Ovary (tissue), 9 donors: ENCODE results near the gene CELF4. TPM values are rescaled to one million over a fixed set of nuclear protein-coding genes. Genes with fewer than 3 reads are reported as not detected.

ENCODE experiments used
- DNase-seq, 5 donors: peaks; one replicate each; pipeline ENCODE4 v3.0.0-alpha.2; 2019 to 2020
- H3K27ac ChIP-seq, 2 donors: fragments of 200-600 bp; one replicate each; pipeline versions ENCODE4 v1.5.1 to v1.8.0; 2019 to 2022
- H3K27me3 ChIP-seq: fragments of 200-600 bp; one replicate; pipeline ENCODE4 v1.8.0; 2022
- H3K36me3 ChIP-seq: fragments of 200-600 bp; sonication (generic); one replicate; pipeline ENCODE4 v1.5.1; 2019
- H3K4me1 ChIP-seq: one replicate; pipeline ENCODE4 v1.8.1; 2013; ENCODE audit warnings: mild to moderate bottlenecking, moderate library complexity; ENCODE audit not compliant: insufficient read depth
- H3K4me3 ChIP-seq: fragments of 200-600 bp; sonication (generic); one replicate; pipeline ENCODE4 v1.5.1; 2017
- H3K9me3 ChIP-seq, 2 donors: fragments of 200-600 bp in 1 of 2; sonication (generic) in 1 of 2; one replicate each; pipeline versions ENCODE4 v1.5.1 to v1.8.1; 2013 to 2019; ENCODE audit warnings: mild to moderate bottlenecking in 1 of 2, moderate library complexity in 1 of 2
- EP300 ChIP-seq: sonication (generic); formaldehyde crosslinking; IDR thresholded peaks from one replicate; pipeline ENCODE4 v1.6.1; 2017; ENCODE audit warnings: antibody characterized with exemption
- POLR2A ChIP-seq: fragments of 450-650 bp; IDR thresholded peaks from one replicate; pipeline ENCODE4 v1.6.1; 2017; ENCODE audit warnings: antibody characterized with exemption, mild to moderate bottlenecking, moderate library complexity
- WGBS, 3 donors: extraction: QIAGEN DNeasy Blood & Tissue Kit in 1 of 3; methylation state at CpG; one replicate each; pipeline versions ENCODE4 v1.1.5 to v1.1.7; 2013 to 2017; 5-methylcytosine and 5-hydroxymethylcytosine counted together
- intact Hi-C, 4 donors: fragments of 100-400 bp; cut with DNase I; formaldehyde crosslinking; loops; one replicate each; pipeline versions ENCODE4 v1.11.0 to v1.15.1; 2022 to 2023
- polyA plus RNA-seq, 2 donors: library from polyadenylated mRNA; stranded (reverse); fragments of 200-250 nt in 1 of 2; fragments of 350-450 nt in 1 of 2; fragmentation: Illumina TruSeq in 1 of 2; extraction: RNeasy Lipid Tissue Mini Kit (QIAGEN cat#74804) in 1 of 2; gene quantifications; one replicate each; pipeline ENCODE4 v1.2.3, GENCODE V29; 2013 to 2014
- total RNA-seq, 7 donors: library from RNA; depleted of rRNA in 2 of 7; stranded (reverse); fragments of >200 nt in 2 of 7; fragmentation: NEBNext Ultra II Directional in 3 of 7; extraction: Animal tissue kit (Norgen Biotek cat#: 25700) in 3 of 7; gene quantifications; one replicate each; pipeline versions ENCODE4 v1.1.0 to v1.2.4, GENCODE V29; 2016 to 2023
- TF ChIP-seq, protein P1 (sequence below), 3 donors: fragments of 450-650 bp in 2 of 3; fragments of 200-600 bp in 1 of 3; IDR thresholded peaks; one replicate each; pipeline versions ENCODE4 v1.5.1 to v1.8.0; 2016 to 2022; ENCODE audit warnings: antibody characterized with exemption in 3 of 3, mild to moderate bottlenecking in 1 of 3
- donor health status: DM: no; HTN: no; CAD: no; lungs with moderate emphysema.
- donor health status: DM: no; HTN: no; CAD: no.
- donor health status: Bipolar disorder and iron deficiency.
- donor health status: DM: yes; HTN: yes; CAD: no.
- donor health status: DM: no; HTN: no; CAD: no.
- donor health status: DM: yes; HTN: yes; CAD: no.

The CELF4 gene
- total and polyA plus RNA-seq, 9 donors: 0.15 to 1.6 (median 1.1) TPM; not detected in 1

DNA sequence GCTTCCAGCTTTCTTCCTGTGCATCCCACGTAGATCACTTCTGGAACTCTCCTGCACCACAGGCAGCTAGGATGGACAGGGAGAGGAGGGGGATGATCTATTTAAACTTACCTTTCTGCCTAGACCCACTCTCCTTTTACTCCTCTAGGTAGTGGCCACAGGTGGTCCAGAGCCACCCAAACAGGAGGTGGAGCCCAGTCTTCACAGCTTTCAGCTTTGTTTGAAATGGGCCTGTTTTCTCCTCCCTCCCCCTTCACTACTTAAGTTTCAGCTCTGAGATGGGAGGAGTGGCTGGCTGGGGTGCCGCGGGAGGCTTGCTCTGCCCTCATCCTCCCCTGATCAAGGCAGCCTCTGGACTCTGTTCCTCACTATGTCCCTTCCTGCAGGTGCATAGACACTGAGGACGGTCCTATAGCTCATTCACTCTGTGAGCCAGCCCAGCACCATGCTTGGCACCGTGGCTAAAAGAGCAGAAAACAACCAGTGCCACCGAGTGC lies 12.6 kb upstream of the CELF4 start:
- no peaks in the 10 kb centered on the region for H3K4me1 ChIP-seq
- no peaks in the 10 kb centered on the region for H3K36me3 ChIP-seq
- intact Hi-C loops: no loop called here
- TF ChIP-seq, protein P1, sequence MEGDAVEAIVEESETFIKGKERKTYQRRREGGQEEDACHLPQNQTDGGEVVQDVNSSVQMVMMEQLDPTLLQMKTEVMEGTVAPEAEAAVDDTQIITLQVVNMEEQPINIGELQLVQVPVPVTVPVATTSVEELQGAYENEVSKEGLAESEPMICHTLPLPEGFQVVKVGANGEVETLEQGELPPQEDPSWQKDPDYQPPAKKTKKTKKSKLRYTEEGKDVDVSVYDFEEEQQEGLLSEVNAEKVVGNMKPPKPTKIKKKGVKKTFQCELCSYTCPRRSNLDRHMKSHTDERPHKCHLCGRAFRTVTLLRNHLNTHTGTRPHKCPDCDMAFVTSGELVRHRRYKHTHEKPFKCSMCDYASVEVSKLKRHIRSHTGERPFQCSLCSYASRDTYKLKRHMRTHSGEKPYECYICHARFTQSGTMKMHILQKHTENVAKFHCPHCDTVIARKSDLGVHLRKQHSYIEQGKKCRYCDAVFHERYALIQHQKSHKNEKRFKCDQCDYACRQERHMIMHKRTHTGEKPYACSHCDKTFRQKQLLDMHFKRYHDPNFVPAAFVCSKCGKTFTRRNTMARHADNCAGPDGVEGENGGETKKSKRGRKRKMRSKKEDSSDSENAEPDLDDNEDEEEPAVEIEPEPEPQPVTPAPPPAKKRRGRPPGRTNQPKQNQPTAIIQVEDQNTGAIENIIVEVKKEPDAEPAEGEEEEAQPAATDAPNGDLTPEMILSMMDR (IDR thresholded peaks at IDR 0.05): no peak
- TF ChIP-seq EP300 (no peak), POLR2A (no peak)
- no peak for DNase-seq
- H3K27ac ChIP-seq: no peak overlapping the region
- 54% methylated on average over 6 of the region's 6 CpGs for WGBS, 3 donors
- no peaks in the 10 kb centered on the region for H3K27me3 ChIP-seq
- no peak overlapping the region for H3K4me3 ChIP-seq
- no peaks in the 10 kb centered on the region for H3K9me3 ChIP-seq

DNA sequence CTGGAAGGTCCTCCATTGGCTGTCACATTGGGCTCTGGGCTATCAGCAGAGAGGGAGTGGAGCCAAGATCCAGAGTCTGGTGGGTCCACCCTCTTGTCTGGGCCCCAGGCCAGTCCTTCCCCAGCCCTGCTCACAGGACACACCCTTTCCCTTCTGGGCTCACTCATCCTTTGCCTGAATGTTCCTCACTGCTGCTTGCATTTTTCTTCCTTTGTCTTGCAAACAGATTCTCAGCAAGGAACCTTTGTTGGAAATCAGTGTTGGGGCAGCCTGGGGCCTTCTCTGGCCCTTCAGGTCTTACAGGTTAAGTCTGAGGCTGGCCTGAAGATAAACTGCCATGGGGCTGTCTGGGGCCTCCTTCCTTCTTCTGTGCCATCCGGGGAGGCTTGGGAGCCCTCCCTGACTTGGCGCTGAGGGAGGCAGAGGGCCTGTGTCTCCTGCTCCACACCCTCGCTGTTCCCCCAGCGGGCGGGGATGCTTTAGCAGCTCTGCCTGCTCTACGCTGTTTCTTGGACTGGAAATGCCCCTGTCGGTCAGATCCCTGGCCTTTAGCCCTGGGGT lies 11.5 kb upstream of the CELF4 start:
- Histone ChIP-seq H3K4me3 (no peak overlapping the region), H3K4me1 (no peaks in the 10 kb centered on the region), H3K9me3 (no peaks in the 10 kb centered on the region), H3K27me3 (no peaks in the 10 kb centered on the region), H3K36me3 (no peaks in the 10 kb centered on the region), H3K27ac (no peak overlapping the region)
- intact Hi-C loops: no loop called here
- WGBS, 3 donors: 74 to 79% (median 78%) methylated on average over 7 of the region's 7 CpGs
- no peak for DNase-seq
- TF ChIP-seq, protein P1 (IDR thresholded peaks at IDR 0.05): no peak
- TF ChIP-seq POLR2A: no peak
- TF ChIP-seq EP300: no peak

DNA sequence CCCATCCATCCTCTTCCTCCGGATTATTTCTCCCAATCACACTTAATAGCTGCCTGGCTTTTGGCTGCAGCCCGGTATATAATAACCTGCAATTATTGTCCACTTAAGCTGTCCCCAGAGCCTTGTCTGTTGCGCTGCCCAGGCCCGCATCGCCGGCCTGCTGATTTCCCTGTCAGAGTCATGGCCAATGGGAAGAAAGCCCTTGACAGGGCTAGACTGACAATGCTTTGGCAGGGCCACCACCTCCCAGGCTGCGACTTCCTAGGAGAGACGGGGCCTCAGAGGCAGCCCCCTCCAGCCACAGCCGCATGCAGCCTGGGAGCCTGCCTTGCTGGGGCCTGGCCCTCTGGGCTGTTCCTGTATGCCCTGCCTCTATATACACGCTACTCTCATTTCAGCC lies 10.0 kb upstream of the CELF4 start:
- Histone ChIP-seq H3K4me1 (no peaks in the 10 kb centered on the region), H3K27ac (no peak overlapping the region), H3K4me3 (no peak overlapping the region), H3K9me3 (no peaks in the 10 kb centered on the region), H3K27me3 (no peaks in the 10 kb centered on the region), H3K36me3 (no peaks in the 10 kb centered on the region)
- TF ChIP-seq POLR2A (no peak), EP300 (no peak)
- TF ChIP-seq, protein P1 (IDR thresholded peaks at IDR 0.05): no peak
- WGBS, 3 donors: 89 to 97% (median 90%) methylated on average over 10 of the region's 10 CpGs
- DNase-seq: no peak
- intact Hi-C loops: no loop called here

DNA sequence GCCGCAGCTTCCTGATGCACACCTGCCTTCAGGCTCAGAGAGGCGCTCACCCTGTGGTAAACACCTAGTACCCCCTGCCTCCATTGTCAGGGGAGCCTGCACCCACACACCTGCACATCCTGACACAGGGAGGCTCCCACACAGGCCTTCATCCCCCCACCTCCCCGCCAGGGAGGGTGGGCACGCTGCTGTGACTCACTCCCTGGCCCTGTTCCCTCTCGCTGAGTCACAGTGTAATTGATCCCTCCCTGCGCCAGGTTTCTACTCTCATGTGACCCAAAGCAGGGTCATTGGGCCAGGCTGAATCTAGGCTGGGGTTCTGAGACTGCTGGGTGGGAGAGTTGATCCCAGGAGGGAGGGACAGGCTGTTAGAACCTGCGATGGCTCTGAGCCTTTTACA lies 8.5 kb upstream of the CELF4 start:
- intact Hi-C loops: no loop called here
- 70 to 88% (median 74%) methylated on average over 7 of the region's 7 CpGs for WGBS, 3 donors
- H3K36me3 ChIP-seq: no peaks in the 10 kb centered on the region
- H3K4me1 ChIP-seq: no peaks in the 10 kb centered on the region
- H3K4me3 ChIP-seq: no peak overlapping the region
- no peak for DNase-seq
- TF ChIP-seq EP300 (no peak), POLR2A (no peak)
- TF ChIP-seq, protein P1 (IDR thresholded peaks at IDR 0.05): no peak
- no peak overlapping the region for H3K27ac ChIP-seq
- H3K9me3 ChIP-seq: no peaks in the 10 kb centered on the region
- no peaks in the 10 kb centered on the region for H3K27me3 ChIP-seq
